GM19238 (cell line): ENCODE data around the gene MEG3.

Experiments used
- DNase-seq: peaks from one replicate; pipeline ENCODE4 v3.0.0; 2011; ENCODE audit warnings: low spot score; ENCODE audit not compliant: insufficient read length

Gene MEG3

DNA sequence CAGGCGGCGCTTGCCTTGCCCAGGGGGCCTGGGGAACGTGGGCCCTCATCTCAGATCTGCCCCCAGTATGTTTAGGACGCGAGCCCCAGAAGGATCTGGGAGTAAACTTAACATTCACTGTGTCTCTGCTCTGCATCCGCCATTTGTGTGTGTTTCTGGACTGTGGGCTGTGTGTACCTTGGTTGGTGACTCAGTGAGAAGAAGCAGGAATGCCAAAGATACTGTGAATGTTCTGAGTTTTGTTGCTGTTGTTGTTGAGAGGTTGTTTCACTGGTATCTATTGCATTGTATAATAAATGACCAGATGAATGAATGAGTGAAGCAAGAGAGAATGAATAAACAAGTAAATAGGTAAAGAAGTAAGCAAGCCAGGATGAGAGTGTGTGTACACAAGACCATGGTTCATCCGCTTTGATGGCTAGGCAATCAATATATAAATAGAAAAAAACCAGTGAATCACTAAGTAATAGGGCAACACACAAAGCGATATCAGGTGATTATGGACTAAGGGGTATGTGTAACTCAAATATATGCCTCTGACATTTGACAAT lies 20.5 kb downstream of the MEG3 start:
- DNase-seq, result no peak

- no peak for DNase-seq
These were observed 23.3 kb downstream of the MEG3 start for GRCh38 chr14:100849115-100849781.

- peak; percentile 57 for DNase-seq
These were observed 25.1 kb downstream of the MEG3 start for GRCh38 chr14:100850841-100851585.

DNA sequence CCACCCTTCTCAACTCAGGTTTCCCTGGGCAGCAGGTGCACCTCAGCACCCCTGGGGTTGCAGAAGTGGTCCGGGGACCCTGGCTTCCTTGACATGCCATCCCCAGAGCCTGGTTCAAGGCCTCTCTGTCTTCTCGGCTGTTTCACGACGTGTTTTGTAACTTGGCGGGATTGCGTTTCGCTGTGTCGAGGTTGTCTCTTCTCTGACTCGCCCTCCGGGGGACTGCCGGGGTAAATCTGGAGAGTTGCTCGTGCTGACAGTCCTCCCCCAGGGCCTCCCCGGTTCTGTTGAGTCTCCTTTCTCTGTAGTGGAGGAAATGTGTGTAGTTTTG lies 25.6 kb downstream of the MEG3 start:
- no peak for DNase-seq

DNA sequence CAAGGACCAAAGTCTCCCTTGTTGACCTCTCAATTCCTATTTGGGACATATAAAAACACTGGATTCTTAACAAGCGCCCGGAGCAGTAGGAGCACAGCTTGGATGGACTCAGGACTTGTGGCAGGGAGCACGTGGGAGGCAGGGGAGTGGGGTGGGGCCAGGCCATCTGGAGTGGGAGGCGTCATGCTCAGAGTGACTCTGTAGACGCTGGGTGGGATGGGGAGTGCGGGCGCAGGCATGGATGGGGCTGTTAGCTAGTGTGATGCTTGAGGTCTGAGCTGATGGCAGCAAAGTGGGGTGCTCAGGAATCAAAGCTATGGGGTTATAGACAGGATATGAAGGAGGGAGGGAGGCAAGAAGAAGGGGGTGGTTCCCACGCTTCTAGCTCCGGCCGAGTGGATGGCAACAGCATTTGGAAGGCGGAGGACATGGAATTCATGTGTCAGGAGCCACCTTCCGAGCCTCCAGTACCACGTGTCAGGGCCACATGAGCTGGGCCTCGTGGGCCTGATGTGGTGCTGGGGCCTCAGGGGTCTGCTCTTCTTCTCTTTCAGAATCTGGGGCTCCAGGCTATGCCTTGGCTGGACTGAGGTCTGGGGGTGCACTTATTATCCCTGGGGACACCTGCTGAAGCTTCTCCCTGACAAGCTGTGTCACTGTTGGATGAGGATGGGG lies 26.2 kb downstream of the MEG3 start:
- no peak for DNase-seq

DNA sequence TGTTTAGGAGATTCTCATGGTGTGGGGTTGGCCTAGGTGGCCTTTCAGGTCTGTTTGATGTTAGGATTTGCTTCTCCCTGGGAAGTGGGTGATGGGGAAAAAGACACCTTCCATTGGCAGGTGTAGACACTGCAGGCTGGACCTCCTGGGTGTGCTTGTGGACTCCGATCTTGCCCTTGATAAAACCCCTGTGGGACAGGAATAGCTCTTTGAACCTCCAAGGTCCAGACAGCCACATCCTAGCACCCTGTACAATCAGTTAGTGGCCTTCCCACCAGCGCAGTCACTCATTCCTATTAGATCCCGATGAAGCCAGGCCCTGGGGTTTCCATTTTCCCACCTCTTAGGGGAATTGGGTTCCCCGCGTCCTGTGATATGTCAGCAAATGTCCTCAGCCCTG lies 28.5 kb downstream of the MEG3 start:
- no peak for DNase-seq

- no peak for DNase-seq
These were observed 29.5 kb downstream of the MEG3 start for GRCh38 chr14:100855256-100855930.

- DNase-seq, result no peak
These were observed 30.4 kb downstream of the MEG3 start for GRCh38 chr14:100856056-100856950.

DNA sequence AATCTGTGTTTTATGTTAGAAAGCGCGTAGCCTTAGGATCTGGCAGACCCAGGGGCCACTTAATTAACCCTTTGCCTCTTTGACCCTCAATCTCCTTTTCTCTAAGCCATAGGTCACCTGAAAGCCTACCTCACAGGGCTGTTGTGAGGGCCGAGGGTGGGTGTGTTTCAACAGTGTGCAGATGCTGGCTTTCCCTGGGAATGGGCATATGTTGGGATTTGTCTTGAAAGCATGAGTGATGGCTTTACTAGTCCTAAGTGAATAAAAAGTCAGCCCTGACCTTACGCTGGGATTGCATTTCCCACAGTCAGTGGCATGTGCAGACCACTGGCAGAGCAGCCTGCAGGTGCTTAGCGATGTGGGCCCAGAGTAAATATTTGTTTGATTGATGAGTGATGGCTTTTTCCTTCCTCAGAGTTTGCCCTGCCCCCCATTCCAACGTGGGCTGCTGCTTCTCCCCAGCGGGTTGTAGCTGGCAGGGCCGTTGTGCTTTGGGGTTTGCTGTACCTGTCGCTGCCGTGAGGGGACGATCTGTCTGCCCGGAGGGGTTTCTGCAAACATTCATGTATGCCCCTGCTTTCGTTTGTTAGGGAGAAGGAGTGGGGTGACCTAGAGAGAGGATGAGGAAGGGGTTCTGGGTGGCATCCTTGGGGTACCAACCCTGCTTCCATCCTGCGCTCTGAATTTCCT lies 31.5 kb downstream of the MEG3 start:
- DNase-seq, result no peak

DNA sequence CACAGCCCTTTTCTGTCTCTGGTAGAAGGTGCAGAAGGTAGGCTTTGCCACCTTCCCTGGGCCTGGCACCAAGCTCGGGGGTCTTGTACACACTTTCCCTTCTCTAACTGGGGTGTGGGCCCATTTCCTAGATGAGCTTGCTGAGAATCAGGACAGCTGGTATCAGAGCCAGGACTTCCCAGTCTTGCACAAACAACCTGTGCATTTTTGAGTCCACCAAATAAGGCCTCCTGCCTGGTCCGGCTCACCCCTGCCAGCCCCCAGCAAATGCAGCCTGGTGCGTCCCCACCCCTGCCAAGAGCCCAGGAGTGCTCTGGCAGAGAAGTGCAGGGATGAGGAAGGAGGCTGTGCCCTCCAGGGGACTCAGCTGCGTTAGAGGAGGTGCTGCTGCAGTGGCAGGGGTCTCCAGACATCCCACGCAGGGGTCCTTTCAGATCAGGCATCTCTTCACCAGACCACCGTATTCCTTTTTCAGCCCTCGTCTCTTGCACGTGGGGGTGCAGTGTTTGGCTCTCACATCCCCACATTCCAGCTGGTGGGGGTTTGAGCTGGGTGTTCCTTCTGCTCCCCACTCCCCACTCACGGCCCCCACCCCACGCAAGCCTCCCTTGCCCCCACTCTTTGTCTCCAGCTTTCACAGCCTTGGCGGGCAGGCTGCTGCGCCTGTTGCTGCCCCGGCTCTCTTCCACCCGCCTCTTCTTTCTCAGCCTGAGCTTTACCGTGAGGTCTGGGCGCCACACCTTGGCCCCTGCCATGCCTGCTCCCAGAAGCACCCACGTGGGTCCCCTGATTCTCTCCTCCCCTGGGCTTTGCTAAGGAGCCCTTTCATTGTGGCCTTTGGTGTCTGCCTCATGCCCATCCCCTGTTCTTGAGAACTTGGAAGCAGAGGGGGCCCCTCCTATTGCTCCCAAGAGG lies 32.3 kb downstream of the MEG3 start:
- DNase-seq, result no peak

GRCh38 chr14:100858838-100859220 lies 32.9 kb downstream of the MEG3 start:
- DNase-seq, result no peak

- no peak for DNase-seq
These were observed 33.9 kb downstream of the MEG3 start for GRCh38 chr14:100859781-100860180.

GRCh38 chr14:100860556-100861187 lies 34.8 kb downstream of the MEG3 start:
- DNase-seq, result no peak

GRCh38 chr14:100861188-100861936 lies 35.4 kb downstream of the MEG3 start:
- no peak for DNase-seq

DNA sequence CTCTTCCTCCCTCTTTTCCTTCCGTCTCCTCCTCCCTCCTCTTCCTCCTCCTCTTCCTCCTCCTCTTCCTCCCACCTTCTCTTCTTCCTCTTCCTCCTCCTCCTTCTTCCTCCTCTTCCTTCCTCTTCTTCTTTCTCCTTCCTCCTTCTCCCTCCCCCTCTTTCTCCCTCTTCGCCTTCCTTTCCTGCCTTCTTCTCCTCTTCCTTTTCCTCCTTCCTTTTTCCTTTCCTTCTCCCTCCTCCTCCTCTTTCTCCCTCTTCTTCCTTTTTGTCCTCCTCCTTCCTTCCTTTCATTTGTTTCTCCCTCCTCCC lies 36.0 kb downstream of the MEG3 start:
- no peak for DNase-seq

DNA sequence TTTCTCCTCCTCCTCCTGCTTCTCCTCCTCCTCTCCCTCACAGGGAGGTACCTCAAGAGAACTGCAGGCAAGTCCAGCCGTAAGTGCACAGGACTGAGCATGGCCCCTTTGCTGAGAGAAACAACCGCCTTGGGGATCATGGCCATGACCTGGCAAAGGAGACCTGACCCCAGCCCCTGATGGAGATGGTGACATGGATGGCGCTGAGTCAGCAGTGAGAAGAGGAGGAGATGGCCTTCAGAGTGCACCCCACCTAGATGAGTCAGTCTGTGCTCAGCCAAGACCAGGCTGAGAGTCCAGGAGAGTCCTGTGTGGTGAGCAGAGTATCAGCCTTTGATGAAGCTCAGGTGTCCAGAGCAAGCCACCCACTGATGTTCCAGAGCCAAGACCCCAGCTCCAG lies 36.4 kb downstream of the MEG3 start:
- DNase-seq, result no peak

DNA sequence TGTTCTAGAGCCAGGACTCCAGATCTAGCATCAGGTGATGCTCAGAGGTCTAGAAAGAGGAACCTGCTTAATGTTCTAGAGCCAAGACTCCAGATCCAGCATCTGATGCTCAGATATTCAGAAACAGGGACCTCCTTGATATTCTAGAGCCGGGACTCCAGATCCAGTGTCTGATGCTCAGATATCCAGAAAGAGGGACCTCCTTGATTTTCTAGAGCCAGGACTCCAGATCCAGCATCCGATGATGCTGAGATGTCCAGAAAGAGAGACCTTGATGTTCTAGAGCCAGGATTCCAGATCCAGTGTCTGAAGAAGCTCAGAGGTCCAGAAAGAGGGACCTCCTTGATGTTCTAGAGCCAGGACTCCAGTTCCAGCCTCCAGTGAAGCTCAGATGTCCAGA lies 36.9 kb downstream of the MEG3 start:
- DNase-seq, result no peak

DNA sequence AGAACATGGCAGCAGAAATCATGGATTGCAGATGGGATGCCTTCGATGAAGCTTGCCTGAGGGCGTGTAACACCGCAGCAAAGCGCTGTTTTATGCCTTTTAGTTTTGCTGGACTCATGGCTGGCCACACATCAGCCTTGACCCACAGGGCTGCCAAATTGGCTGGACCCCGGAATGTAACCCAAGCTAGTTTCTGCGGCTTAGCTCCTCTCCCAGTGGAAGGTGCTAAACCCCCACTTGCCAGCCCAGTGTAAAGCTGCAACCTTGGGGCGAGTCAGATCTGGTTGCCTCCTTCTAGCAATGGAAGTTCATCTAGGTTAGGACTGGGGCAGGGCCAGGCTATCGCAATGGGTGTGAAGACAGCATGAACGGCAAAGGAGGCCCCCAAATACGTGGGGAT lies 38.3 kb downstream of the MEG3 start:
- DNase-seq, result no peak
